GM12801 (cell line): ENCODE data around the gene ACO1.
A peak's percentile ranks its signal among the peaks of the same experiment; 100 is the strongest.

Source experiments
- TF ChIP-seq, protein P1 (sequence below): IDR thresholded peaks from one replicate; pipeline ENCODE4 v1.5.1; 2011; ENCODE audit warnings: control low read depth; ENCODE audit not compliant: insufficient read length; ENCODE audit errors: extremely low read depth

The ACO1 gene

DNA sequence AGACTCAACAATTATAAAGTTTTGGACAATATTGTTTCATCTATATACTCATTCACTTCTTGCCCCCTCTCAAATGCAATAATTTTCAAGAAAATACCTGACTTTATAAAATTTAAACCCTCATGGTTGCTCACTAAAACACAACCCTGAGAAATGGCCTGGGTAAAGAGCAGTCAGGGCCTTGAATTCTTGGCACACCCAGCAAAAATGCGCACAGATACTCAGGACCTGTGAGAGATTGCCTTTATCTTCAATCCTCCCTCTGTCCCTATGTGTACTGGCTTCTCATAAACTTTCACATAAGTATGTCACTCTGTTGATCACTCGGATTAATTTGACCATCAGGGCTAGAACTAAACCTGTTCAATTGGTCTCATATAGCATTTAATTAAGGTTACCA, 12.8 kb upstream of the ACO1 start:
- TF ChIP-seq, protein P1, sequence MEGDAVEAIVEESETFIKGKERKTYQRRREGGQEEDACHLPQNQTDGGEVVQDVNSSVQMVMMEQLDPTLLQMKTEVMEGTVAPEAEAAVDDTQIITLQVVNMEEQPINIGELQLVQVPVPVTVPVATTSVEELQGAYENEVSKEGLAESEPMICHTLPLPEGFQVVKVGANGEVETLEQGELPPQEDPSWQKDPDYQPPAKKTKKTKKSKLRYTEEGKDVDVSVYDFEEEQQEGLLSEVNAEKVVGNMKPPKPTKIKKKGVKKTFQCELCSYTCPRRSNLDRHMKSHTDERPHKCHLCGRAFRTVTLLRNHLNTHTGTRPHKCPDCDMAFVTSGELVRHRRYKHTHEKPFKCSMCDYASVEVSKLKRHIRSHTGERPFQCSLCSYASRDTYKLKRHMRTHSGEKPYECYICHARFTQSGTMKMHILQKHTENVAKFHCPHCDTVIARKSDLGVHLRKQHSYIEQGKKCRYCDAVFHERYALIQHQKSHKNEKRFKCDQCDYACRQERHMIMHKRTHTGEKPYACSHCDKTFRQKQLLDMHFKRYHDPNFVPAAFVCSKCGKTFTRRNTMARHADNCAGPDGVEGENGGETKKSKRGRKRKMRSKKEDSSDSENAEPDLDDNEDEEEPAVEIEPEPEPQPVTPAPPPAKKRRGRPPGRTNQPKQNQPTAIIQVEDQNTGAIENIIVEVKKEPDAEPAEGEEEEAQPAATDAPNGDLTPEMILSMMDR = no peak

DNA sequence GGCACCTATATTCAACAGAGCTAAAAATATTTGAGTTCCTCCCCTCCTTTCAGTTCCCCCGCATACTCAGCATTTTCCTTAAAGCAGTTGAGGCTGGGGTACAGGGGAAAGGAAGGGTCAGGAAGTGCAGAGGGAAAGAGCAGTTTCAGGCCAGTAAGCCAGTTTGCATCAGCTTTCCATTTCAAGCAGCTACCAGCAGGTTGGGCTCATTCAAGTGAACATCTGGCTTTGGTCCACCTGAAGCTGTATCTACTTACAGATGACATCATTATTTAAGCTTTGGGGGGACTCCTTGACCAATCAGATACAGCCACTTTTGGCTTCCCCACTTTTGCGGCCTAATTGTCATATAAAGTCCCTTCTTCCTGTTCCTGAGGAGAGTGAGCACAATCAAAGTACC, 8.2 kb upstream of the ACO1 start:
- TF ChIP-seq, protein P1 = no peak

DNA sequence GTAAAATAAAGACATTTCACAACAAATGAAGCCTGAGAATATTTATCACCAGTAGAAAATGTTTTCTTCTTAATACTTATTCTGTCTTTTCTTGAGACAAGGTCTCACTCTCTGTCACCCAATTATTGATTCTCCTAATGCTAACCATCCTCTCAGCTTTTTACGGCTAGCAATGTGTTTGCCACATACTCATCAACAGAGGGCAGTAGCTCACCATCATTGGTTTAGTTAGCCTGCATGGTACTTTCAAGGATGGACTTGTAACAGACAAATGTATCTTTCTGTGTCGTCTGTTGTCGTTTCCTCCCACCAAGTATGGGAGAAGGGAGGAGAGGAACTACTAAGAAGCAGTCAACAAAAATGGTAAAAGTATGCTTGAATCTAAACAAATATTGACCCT, 5.9 kb upstream of the ACO1 start:
- TF ChIP-seq, protein P1 = peak; percentile 66

DNA sequence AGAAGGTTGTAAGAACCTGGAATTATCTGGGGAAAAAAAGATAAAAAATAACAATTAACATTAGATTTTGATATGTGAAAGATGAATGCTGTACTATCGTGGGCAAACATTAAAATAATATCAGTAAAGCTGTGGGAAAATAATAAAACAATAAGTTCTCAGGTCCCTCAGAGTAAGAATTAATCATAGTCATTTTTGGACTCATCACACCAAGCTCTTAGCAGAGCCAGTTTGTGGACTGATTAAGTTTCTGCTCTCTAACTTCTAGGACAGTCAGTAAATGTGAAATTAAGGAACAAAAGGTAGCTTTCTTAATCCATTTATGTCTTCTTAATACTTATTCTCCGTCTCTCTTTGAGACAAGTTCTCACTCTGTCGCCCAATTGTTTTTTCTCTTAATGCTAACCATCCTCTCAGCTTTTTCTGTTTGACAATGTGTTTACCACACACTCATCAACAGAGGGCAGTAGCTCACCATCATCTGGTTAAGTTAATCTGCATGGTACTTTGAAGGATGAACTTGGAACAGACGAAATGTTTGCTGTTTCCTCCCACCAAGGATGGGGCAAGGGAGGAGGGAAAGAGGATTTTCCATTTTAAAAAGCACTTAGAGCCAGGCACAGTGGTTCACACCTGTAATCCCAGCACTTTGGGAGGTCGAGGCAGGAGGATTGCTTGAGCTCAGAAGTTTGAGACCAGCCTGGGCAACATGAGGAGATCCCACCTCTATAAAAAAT, 5.3 kb upstream of the ACO1 start:
- TF ChIP-seq, protein P1 = no peak

DNA sequence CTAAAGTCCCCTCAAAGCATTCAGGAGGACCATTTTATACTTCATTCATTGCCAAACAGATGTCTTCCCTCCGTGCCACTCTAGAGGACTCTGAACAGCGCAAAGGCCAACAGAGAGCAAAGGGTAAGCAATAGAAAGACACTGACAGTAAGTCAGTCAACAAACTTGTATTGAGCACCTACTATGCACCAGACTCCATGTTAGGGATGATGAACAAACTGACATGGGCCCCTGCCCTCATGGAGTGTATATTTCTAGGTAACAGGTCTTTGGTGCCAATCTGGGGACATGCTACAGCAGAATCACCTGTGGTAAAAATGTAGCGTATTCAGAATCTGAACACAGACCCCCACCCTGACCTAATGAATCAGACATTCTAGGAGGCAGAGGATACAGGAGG, 3.5 kb upstream of the ACO1 start:
- TF ChIP-seq, protein P1 = no peak

DNA sequence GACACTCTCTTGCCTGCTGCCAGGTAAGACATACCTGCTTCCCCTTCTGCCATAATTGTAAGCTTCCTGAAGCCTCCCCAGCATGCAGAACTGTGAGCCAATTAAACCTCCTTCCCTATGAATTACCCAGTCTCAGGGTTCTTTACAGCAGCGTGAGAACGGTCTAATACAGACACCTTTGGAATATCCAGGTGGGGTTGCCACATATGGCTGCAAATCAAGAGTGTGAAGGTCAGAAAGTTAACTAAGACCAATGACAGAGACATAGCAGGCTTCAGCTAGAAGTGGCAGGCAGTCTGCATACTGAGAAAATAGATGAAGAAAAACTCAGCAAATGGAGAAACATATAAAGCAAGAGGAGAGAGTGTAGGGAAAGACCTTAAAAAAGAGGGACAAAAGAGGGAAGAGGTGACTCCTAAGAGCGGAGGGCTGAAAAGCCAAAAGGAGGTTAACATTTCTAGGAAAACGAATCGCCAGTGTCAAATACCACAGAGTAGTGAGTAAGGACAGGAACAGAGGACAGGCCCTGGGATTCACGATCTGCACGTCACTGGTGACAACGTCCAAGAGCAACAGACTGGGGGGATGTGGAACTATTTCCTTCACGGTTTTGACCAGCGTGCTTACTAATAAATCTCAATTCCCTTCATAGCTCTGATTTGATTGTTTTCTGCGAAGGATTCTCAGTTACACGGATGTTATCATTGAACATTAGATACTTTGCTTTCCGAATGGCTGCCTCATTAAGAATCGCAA, 1.7 kb upstream of the ACO1 start:
- TF ChIP-seq, protein P1 = no peak

DNA sequence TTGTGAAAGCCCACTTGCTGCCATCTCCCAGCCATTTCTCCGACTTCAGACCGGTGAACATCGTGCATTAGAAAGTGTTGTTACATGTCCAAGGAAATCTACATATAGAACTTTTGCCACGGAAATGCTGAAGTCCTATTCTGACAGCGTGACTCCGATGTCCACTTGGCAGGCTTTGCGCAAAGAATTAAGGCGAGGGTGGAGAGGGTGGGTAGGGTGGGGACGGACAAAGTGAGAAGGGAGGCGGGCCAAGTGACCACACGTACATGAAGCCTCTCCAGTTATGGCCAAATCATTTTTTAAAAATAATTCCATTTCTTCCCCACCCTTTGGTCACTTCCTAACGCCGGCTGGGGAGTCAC, 460 bp upstream of the ACO1 start:
- TF ChIP-seq, protein P1 = no peak
